ENCODE measurements around the gene SPINK9.

DNA sequence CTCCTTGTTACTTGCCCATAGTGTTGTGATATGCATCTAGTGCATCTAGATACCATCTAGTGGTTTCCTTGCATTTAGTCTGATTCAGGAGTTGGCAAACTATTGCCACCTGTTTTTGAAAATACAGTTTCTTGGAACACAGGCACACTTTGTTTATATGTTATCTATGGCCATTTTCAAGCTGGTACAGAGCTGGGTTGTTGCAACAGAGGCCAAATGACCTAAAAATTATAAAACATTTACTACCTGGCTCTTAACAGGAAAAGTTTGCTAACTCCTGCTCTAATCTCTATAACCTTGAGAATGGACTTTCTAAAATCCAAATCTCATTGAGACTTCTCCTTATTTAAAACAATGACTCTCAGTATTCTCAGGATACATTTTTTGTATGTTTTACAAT is 29.0 kb downstream of the SPINK9 start:
- TF ChIP-seq OVOL2 (CRISPR knock-in tag; IDR thresholded peaks at IDR 0.05; ENCODE audit: borderline replicate concordance) (no peak), ZNF232 (CRISPR knock-in tag; IDR thresholded peaks at IDR 0.05) (no peak), RELA (CRISPR knock-in tag; IDR thresholded peaks at IDR 0.05; ENCODE audit: borderline replicate concordance) (no peak), SP1 (CRISPR knock-in tag; conservative IDR thresholded peaks at IDR 0.05) (no peak), SMAD3 (CRISPR knock-in tag; IDR thresholded peaks at IDR 0.05; ENCODE audit: borderline replicate concordance) (no peak), MYBL2 (CRISPR knock-in tag; IDR thresholded peaks at IDR 0.05) (no peak), ZNF317 (CRISPR knock-in tag; IDR thresholded peaks at IDR 0.05; ENCODE audit: borderline replicate concordance, low read depth) (no peak)
- TF ChIP-seq, protein P1, sequence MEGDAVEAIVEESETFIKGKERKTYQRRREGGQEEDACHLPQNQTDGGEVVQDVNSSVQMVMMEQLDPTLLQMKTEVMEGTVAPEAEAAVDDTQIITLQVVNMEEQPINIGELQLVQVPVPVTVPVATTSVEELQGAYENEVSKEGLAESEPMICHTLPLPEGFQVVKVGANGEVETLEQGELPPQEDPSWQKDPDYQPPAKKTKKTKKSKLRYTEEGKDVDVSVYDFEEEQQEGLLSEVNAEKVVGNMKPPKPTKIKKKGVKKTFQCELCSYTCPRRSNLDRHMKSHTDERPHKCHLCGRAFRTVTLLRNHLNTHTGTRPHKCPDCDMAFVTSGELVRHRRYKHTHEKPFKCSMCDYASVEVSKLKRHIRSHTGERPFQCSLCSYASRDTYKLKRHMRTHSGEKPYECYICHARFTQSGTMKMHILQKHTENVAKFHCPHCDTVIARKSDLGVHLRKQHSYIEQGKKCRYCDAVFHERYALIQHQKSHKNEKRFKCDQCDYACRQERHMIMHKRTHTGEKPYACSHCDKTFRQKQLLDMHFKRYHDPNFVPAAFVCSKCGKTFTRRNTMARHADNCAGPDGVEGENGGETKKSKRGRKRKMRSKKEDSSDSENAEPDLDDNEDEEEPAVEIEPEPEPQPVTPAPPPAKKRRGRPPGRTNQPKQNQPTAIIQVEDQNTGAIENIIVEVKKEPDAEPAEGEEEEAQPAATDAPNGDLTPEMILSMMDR (IDR thresholded peaks at IDR 0.05) = no peak
- TF ChIP-seq, protein P2, sequence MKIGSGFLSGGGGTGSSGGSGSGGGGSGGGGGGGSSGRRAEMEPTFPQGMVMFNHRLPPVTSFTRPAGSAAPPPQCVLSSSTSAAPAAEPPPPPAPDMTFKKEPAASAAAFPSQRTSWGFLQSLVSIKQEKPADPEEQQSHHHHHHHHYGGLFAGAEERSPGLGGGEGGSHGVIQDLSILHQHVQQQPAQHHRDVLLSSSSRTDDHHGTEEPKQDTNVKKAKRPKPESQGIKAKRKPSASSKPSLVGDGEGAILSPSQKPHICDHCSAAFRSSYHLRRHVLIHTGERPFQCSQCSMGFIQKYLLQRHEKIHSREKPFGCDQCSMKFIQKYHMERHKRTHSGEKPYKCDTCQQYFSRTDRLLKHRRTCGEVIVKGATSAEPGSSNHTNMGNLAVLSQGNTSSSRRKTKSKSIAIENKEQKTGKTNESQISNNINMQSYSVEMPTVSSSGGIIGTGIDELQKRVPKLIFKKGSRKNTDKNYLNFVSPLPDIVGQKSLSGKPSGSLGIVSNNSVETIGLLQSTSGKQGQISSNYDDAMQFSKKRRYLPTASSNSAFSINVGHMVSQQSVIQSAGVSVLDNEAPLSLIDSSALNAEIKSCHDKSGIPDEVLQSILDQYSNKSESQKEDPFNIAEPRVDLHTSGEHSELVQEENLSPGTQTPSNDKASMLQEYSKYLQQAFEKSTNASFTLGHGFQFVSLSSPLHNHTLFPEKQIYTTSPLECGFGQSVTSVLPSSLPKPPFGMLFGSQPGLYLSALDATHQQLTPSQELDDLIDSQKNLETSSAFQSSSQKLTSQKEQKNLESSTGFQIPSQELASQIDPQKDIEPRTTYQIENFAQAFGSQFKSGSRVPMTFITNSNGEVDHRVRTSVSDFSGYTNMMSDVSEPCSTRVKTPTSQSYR (CRISPR knock-in tag; IDR thresholded peaks at IDR 0.05) = no peak
- TF ChIP-seq, protein P3, sequence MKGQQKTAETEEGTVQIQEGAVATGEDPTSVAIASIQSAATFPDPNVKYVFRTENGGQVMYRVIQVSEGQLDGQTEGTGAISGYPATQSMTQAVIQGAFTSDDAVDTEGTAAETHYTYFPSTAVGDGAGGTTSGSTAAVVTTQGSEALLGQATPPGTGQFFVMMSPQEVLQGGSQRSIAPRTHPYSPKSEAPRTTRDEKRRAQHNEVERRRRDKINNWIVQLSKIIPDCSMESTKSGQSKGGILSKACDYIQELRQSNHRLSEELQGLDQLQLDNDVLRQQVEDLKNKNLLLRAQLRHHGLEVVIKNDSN (CRISPR knock-in tag; IDR thresholded peaks at IDR 0.05) = no peak
- TF ChIP-seq, protein P4, sequence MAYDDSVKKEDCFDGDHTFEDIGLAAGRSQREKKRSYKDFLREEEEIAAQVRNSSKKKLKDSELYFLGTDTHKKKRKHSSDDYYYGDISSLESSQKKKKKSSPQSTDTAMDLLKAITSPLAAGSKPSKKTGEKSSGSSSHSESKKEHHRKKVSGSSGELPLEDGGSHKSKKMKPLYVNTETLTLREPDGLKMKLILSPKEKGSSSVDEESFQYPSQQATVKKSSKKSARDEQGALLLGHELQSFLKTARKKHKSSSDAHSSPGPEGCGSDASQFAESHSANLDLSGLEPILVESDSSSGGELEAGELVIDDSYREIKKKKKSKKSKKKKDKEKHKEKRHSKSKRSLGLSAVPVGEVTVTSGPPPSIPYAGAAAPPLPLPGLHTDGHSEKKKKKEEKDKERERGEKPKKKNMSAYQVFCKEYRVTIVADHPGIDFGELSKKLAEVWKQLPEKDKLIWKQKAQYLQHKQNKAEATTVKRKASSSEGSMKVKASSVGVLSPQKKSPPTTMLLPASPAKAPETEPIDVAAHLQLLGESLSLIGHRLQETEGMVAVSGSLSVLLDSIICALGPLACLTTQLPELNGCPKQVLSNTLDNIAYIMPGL (CRISPR knock-in tag; IDR thresholded peaks at IDR 0.05) = no peak
- TF ChIP-seq, protein P5, sequence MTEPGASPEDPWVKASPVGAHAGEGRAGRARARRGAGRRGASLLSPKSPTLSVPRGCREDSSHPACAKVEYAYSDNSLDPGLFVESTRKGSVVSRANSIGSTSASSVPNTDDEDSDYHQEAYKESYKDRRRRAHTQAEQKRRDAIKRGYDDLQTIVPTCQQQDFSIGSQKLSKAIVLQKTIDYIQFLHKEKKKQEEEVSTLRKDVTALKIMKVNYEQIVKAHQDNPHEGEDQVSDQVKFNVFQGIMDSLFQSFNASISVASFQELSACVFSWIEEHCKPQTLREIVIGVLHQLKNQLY (CRISPR knock-in tag; IDR thresholded peaks at IDR 0.05) = no peak
- TF ChIP-seq, protein P6, sequence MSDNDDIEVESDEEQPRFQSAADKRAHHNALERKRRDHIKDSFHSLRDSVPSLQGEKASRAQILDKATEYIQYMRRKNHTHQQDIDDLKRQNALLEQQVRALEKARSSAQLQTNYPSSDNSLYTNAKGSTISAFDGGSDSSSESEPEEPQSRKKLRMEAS (CRISPR knock-in tag; IDR thresholded peaks at IDR 0.05) = no peak
